Stimulated activated CD8-positive, alpha-beta memory T cell treated with anti-CD3 and anti-CD28 coated beads, Interleukin-7, amount 100 ng/mL, for 4 hours (primary cell): Measurements from ENCODE around the gene PRAMEF17.
"Not testable (repeated sequence)": the region's sequence is repeated elsewhere in the genome, so short reads cannot be mapped to it uniquely, and the experiment has no call there.

ENCODE experiments used
- DNase-seq, 2 donors: peaks; one replicate each; pipeline ENCODE4 v3.0.0-alpha.2; 2020; ENCODE audit warnings: low read depth in 2 of 2

PRAMEF17 gene, protein sequence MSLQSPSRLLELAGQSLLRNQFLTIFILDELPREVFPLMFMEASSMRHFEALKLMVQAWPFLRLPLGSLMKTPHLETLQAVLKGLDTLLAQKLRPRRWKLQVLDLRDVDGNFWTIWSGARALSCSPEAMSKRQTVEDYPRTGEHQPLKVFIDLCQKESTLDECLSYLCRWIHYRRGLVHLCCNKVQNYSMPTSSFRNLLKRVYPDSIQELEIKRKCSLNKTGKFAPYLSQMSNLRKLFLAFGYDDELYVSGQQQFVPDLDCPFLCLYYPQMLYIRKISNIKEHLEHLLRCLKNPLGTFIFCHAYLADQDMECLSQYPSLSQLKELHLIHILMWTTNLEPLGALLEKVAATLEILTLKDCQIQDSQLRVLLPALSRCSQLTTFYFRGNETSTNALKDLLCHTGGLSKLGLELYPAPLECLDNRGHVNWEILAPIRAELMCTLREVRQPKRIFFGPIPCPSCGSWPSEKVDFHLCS

DNA sequence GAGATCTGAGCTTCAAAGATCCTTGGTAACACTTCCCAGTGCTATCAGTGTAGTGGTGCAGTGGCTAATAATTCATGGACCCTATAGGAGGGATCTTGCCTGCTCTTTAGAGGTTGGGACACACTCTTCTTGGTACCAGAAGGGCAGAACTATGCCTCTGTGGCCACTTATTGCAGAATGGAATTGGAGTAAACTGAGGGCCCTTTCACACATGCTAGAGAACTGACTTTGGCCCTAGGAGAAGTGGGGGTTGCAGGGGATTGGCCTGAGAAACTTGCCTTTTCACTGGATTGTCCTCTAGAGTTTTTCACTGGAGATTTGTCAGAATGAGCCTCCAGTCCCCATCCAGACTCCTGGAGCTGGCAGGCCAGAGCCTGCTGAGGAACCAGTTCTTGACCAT, at the start of gene PRAMEF17:
Gene PRAMEF17 (plus strand): TSS at position 301 of the 400 bp plus-strand sequence. CDS start 26 bp downstream, at position 327.
- not testable (repeated sequence) for DNase-seq

DNA sequence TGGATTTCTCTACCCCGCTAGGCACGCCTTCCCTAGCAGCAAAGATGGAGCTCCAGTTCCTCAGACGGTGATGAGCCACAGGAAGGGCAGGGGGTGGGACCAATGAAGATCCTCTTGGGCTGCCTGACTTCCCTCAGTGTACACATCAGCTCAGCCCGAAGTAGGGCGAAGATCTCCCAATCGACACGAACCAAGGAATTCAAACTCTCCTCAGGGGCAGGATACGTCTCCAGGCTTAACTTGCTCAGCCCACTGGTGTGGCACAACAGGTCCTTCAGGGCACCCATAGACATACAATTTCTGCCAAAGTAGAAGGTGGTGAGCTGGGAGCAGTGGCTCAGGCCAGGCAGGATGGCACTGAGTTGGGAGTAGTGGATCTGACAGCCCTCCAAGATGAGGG, 46.9 kb upstream of the PRAMEF17 start:
- not testable (repeated sequence) for DNase-seq

DNA sequence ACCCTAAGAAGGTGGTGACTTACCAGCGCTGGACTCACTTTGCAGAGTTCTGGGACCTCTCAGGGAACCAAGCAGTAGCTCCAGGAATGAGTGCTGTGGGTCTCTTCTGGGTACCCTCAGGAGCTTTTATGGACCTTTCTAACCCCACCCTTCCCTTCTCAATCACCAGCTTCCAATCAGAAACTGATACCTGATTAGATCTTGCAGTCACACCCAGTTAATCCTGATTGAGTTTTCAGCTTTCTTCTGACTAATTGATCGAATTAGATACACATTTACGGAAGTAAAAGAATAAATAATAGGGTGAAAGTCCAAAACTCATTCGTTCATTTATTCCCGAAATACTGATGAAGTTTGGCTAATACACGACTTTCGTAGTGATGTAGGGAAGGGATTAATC, 42.4 kb upstream of the PRAMEF17 start, which contains the start of gene PRAMEF14:
Gene PRAMEF14 (minus strand): TSS at position 101 of the 400 bp plus-strand sequence. CDS start 1,820 bp downstream, outside the sequence.
- not testable (repeated sequence) for DNase-seq

DNA sequence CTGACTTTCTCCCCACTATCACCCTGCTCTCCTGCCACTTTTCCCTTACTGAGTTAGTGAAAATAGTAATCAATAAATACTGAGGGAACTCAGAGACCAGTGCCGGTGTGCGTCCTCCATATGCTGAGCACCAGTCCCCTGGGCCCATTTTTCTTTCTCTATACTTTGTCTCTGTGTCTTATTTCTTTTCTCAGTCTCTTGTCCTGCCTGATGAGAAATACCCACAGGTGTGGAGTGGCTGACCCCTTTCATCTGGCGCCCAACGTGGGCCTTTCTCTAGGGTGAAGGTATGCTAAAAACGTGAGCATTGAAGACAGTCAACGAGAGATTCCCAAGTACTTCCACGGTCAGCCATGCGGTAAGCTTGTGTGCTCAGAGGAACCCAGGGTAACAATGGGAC, 36.0 kb upstream of the PRAMEF17 start:
- not testable (repeated sequence) for DNase-seq

DNA sequence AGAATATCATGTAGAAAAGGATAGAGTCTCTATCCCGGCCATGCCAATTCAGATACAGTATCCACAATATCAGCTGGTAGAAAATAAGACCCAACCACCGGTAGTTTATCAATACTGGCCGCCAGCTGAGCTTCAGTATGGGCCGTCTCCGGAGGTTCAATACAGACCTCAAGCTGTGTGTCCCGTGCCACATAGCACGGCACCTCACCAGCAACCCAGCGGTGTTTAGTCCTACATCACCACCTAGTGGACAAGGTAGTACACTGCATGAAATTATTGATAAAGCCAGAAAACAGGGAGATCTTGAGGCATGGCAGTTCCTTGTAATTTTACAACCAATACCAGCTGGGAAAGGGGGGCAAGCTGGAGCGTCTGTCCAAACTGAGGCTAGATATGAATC, 35.0 kb upstream of the PRAMEF17 start:
- DNase-seq, result not testable (repeated sequence)

DNA sequence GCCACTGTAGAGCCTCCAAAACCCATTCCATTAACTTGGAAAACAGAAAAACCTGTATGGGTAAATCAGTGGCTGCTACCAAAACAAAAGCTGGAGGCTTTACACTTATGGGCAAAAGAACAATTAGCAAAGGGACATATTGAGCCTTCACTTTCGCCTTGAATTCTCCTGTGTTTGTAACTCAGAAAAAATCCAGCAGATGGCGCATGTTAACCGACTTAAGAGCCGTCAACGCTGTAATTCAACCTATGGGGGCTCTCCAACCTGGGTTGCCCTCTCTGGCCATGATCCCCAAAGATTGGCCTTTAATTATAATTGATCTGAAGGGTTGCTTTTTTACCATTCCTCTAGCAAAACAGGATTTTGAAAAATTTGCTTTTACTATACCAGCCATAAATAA, 32.7 kb upstream of the PRAMEF17 start:
- DNase-seq, result peak in 1 of 2 donors; percentile 2

DNA sequence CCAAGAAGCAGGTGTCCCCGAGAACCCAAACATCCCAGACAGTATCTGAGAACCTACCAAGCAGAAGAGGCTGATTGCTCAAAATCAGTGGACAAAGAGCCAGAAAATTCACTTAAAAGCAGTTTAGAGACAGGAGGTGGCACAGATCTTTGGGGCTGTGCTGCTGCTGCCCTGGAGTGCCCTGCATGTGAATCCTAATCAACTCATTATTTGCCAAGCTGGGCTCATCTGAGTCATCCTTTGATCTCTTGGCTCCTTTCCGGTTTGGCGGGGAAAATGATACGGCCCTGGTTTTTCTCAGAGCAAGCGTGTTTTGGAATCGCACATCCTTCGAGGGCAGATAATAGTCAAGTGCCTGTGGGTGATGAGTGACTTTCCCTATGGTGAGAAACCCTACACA, 27.1 kb upstream of the PRAMEF17 start:
- not testable (repeated sequence) for DNase-seq

DNA sequence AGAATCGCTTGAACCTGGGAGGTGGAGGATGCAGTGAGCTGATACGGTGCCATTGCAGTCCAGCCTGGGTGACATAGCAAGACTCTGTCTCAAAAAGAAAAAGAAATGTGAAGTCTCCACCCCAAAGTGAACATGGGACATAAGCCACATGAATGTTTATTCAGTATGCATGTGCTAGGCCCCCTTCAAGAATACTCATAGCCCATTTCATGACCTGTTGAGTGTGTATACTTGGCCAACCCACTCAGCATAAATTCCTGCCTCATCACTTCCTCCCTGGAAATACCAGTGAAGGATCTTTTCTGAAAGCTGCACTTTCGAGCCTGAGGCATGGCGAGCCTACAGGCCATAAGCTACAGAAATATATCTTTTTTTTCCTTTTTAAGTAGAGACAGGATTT, 24.5 kb upstream of the PRAMEF17 start:
- not testable (repeated sequence) for DNase-seq

DNA sequence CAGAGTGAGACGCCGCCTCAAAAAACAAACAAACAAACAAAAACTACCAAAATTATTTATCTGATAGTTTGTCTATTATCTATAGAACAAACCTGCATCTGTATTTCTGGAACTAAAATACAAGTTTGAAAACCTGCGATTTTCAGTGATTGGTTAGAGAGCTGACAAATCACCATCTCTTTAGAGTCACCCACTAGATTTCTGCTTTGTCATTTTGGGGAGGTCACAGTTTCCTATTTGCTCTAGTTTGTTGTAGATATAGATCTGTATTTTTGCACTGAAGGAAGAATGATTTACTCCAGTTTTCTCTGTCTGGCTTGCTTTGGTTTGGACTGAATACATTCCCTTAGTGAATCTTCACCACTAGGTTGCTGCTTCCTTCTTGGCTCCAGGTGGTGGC, 22.9 kb upstream of the PRAMEF17 start:
- DNase-seq, result not testable (repeated sequence)

DNA sequence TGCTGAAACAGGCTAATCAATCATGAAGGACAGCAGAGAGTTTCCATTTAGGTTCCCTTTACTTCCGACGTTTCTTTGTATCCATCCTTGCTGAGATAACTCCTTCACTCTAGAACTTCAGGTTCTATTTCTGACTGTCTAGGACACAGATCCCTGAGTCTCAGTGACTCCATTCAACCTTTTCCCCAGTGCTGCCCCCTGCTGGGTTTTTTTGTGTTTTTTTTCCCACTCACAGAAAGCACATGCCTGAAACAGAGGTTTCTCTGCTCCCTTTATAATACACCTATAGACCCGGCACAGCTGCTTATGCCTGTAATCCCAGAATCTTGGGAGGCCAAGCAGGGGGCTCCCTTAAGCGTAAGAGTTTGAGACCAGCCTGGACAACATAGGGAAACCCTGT, 20.9 kb upstream of the PRAMEF17 start:
- DNase-seq, result not testable (repeated sequence)

DNA sequence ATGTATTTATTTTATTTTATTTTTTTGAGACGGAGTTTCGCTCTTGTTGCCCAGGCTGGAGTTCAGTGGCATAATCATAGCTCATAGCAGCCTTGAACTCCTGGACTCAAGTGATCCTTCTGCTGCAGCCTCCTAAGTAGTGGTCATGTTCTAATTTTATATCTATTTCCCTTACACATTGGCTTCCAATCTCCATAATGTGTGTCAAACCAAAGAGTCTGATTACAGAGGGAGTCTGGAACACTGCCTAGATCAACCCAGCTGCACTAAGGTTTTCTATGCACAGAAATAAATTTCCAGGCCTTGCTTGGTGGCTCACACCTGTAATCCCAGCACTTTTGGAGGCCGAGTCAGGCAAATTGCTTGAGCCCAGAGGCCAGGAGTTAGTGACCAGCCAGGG, 10.4 kb upstream of the PRAMEF17 start:
- not testable (repeated sequence) for DNase-seq

DNA sequence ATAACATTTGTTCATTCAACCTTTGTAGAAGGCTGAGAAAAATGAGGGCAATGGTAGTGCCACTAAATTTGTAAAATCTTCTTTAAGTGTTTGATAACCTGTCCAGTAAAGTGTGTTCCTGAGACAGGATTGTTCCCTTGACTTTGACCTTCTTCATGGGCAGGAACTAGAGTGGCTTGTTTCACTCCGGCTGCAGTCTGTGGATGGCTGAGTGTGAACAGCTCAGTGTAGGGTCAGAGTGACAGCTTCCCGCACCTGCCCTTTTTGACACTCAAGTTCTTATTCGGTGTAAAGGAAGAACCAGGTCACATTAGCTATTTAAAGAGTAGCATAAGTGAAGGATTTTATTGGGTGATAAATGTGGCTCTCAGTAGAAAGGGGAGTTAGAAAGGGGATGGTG, 9.1 kb upstream of the PRAMEF17 start:
- not testable (repeated sequence) for DNase-seq

DNA sequence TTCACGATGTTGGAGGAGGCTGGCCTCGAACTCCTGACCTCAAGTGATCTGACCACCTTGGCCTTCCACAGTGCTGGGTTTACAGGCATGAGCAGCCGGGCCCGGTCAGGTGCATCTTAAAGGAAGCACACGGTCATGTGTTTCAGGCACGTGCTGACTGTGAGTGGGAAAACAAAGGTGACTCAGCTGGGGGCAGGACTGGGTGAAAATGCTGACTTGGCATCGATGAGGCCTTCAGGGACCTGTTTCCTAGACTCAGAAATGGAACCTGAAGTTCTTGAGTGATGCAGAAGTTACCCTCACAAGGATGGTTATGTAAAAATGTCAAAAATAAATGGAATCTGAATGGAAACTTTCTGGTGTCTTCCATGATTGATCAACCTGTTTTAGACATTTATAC, 3.6 kb downstream of the PRAMEF17 start:
- not testable (repeated sequence) for DNase-seq

DNA sequence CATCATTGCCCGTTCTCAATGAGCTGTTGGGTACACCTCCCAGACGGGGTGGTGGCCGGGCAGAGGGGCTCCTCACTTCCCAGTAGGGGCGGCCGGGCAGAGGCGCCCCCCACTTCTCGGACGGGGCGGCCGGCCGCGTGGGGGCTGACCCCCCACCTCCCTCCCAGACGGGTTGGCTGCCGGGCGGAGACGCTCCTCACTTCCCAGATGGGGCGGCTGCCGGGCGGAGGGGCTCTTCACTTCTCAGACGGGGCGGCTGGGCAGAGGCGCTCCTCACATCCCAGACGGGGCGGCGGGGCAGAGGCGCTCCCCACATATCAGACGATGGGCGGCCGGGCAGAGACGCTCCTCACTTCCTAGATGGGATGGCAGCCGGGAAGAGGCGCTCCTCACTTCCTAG, 5.3 kb downstream of the PRAMEF17 start:
- not testable (repeated sequence) for DNase-seq

DNA sequence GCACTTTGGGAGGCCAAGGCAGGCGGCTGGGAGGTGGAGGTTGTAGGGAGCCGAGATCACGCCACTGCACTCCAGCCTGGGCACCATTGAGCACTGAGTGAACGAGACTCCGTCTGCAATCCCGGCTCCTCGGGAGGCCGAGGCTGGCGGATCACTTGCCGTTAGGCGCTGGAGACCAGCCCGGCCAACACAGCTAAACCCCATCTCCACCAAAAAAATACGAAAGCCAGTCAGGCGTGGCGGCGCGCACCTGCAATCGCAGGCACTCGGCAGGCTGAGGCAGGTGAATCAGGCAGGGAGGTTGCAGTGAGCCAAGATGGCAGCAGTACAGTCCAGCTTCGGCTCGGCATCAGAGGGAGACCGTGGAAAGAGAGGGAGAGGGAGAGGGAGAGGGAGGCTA, 5.9 kb downstream of the PRAMEF17 start:
- not testable (repeated sequence) for DNase-seq

DNA sequence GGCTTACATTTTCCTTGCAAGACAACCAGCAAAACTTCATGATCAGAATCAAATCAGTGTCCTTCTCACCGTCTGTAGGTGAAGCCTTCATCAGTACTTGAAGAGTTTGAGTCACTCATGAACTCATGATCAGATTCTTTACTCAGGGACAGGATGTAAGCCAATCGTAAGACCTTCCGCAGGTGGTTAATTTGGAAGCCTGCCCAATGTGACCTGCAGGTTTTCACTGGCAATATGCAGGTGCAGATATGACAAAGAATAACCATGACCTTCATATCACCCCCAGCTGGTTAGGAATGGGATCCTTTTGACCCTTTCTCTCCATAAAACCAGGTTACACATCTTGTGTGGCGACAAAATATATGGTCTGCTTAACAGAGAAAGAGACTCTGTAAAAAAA, 18.4 kb downstream of the PRAMEF17 start:
- no peak for DNase-seq

DNA sequence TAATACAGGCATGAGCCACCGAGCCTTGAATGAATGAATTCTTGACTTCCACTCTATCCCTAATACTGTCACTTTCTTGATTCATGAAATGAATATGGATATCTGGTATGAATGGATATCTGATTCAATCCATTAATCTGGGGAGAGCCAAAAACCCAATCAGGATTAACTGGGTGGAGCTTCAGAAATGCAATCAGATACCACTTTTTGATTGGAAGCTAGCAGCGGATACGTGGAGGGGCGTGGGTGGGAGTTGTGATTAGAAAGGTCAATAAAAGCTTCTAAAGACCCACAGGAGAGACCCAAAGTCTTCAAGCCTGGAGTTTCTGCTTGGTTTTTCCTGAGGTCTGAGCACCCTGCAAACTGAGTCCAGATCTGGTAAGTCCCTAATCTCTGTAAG, 20.7 kb downstream of the PRAMEF17 start, which contains the start of gene PRAMEF20:
Gene PRAMEF20 (plus strand): TSS at position 301 of the 400 bp plus-strand sequence. CDS start 5,905 bp downstream, outside the sequence.
- DNase-seq, result not testable (repeated sequence)

DNA sequence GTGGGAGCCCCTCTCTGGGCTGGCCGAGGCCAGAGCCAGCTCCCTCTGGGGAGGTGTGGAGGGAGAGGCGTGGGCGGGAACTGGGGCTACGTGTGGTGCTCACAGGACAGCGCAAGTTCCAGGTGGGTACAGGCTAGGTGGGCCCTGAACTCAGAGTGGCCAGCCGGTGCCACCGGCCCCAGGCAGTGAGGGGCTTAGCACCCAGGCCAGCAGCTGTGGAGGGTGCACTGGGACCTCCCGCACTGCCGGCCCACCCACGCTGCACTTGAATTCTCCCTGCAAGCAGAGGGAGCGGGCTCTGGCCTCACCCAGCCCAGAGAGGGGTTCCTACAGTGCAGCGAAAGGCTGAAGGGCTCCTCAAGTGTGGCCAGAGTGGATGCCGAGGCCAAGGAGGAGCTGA, 41.1 kb downstream of the PRAMEF17 start:
- no peak for DNase-seq

DNA sequence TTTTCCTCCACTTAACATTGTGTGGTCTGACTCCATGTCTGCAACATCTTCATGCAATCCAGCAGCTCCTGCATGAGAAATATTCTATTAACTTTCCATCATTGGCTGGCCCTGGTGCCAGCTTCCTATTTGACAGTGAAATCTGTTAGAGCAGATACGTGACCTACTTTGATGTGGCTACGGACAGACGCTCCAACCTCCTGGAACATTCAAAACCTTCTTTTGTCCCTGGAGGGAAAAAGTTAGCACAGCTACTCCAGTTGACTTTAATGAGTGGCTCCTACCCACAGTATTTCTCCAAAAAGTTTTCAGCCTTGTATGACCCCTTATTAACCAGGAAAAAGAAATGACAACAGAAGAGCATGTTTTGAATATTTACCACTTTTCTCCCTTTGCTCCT, 42.8 kb downstream of the PRAMEF17 start:
- DNase-seq, result no peak

DNA sequence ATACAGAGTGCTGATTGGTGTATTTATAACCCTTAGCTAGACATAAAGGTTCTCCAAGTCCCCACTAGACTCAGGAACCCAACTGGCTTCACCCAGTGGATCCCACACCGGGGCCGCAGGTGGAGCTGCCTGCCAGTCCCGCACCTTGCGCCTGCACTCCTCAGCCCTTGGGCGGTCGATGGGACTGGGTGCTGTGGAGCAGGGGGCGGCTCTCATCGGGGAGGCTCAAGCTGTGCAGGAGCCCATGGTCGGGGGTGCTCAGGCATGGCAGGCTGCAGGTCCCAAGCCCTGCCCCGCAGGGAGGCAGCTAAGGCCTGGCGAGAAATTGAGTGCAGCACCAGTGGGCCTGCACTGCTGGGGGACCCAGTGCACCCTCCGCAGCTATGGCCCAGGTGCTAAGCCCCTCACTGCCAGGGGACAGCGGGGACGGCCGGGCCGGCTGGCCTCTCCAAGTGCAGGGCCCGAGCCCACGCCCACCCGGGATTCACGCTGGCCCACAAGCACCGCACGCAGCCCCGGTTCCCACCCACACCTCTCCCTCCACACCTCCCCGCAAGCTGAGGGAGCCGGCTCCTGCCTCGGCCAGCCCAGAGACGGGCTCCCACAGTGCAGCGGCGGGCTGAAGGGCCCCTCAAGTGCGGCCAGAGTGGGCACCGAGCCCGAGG, 44.4 kb downstream of the PRAMEF17 start:
- DNase-seq, result not testable (repeated sequence)

DNA sequence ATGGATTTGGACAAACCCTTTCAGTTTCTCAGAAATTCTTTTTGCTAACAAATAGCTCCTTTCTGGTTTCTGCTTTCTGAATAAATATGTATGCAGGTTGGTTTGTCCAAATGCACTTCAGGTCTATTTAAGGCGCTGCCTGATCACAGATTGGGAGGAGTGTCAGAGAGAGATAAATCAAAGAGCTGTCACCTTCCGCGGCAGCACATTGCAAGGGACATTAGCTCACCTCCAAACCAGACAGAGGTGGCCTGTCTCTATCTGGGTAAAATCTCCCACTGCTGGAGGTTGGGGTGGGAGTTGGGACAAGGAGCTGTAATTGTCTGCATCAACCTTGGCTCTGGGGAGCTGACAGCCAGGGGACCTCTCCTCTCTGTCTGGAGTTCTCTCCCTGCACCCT, 46.0 kb downstream of the PRAMEF17 start:
- DNase-seq, result no peak

DNA sequence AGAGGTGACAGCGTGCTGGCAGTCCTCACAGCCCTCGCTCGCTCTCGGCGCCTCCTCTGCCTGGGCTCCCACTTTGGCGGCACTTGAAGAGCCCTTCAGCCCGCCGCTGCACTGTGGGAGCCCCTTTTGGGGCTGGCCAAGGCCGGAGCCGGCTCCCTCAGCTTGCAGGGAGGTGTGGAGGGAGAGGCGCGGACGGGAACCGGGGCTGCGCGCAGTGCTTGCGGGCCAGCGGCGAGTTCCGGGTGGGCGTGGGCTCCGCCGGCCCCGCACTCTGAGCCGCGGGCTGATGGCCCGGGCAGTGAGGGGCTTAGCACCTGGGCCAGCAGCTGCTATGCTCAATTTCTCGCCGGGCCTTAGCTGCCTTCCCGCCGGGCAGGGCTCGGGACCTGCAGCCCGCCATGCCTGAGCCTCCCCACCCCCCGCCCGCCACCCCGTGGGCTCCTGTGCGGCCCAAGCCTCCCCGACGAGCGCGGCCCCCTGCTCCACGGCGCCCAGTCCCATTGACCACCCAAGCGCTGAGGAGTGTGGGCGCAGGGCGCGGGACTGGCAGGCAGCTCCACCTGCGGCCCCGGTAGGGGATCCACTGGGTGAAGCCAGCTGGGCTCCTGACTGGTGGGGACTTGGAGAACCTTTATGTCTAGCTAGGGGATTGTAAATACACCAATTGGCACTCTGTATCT, 49.8 kb downstream of the PRAMEF17 start:
- not testable (repeated sequence) for DNase-seq
